PC-9 (cell line): ENCODE results near the gene RAB24.

Source experiments
- CTCF ChIP-seq: fragments of 200-600 bp; sonication (generic); conservative IDR thresholded peaks from 2 replicates; pipeline ENCODE4 v1.6.1; 2017; ENCODE audit warnings: mixed run types, antibody characterized with exemption, mild to moderate bottlenecking, moderate library complexity
- EZH2 ChIP-seq: fragments of 200-600 bp; sonication (generic); IDR thresholded peaks from 2 replicates; pipeline ENCODE4 v1.8.0; 2017; ENCODE audit warnings: antibody characterized with exemption, low read depth

- no peak for TF ChIP-seq CTCF
- TF ChIP-seq EZH2 = no peak
These were observed 47.4 kb upstream of the RAB24 start for GRCh38 chr5:177350776-177351391.
